Thymus (tissue), 11 donors: Measurements from ENCODE around the gene DUSP6. TPM values are rescaled to one million over a fixed set of nuclear protein-coding genes. Genes with fewer than 3 reads are reported as not detected.
"Not testable (repeated sequence)": the region's sequence is repeated elsewhere in the genome, so short reads cannot be mapped to it uniquely, and the experiment has no call there.

Experiments
- DNase-seq, 9 donors: peaks; one replicate each; pipeline ENCODE4 v3.0.0-alpha.2; 2013; ENCODE audit warnings: low spot score in 9 of 9, low read depth in 6 of 9, missing footprints in 1 of 9
- H3K27ac ChIP-seq, 2 donors: one replicate each; pipeline ENCODE4 v1.5.1; 2013; ENCODE audit warnings: control low read depth in 1 of 2, low read depth in 1 of 2, low read length in 1 of 2, mild to moderate bottlenecking in 1 of 2, moderate library complexity in 1 of 2
- H3K27me3 ChIP-seq, 2 donors: one replicate each; pipeline ENCODE4 v1.5.1; 2013; ENCODE audit warnings: low read length in 1 of 2; ENCODE audit not compliant: control insufficient read depth in 2 of 2, insufficient read depth in 1 of 2
- H3K36me3 ChIP-seq, 2 donors: one replicate each; pipeline ENCODE4 v1.5.1; 2013; ENCODE audit warnings: low read length in 1 of 2, mild to moderate bottlenecking in 1 of 2, moderate library complexity in 1 of 2; ENCODE audit not compliant: control insufficient read depth in 2 of 2, insufficient read depth in 2 of 2
- H3K4me1 ChIP-seq, 2 donors: one replicate each; pipeline ENCODE4 v1.5.1; 2013; ENCODE audit warnings: low read length in 2 of 2; ENCODE audit not compliant: control insufficient read depth in 2 of 2, insufficient read depth in 2 of 2
- H3K4me3 ChIP-seq, 2 donors: one replicate each; pipeline ENCODE4 v1.5.1; 2013; ENCODE audit warnings: low read length in 2 of 2, control low read depth in 1 of 2, mild to moderate bottlenecking in 1 of 2
- H3K9me3 ChIP-seq, 2 donors: one replicate each; pipeline ENCODE4 v1.5.1; 2013; ENCODE audit warnings: low read length in 1 of 2, mild to moderate bottlenecking in 1 of 2; ENCODE audit not compliant: control insufficient read depth in 2 of 2, insufficient read depth in 1 of 2
- WGBS: extraction: QIAGEN DNeasy Blood & Tissue Kit; methylation state at CpG from one replicate; pipeline ENCODE4 v1.1.7; 2013; 5-methylcytosine and 5-hydroxymethylcytosine counted together
- polyA plus RNA-seq: library from polyadenylated mRNA; stranded (reverse); fragments of 200-250 nt; gene quantifications from one replicate; pipeline ENCODE4 v1.2.3, GENCODE V29; 2013
- total RNA-seq: library from RNA; stranded (reverse); fragments of 120-200 nt; gene quantifications from one replicate; pipeline ENCODE4 v1.2.4, GENCODE V29; 2013
- donor health status: healthy.

The DUSP6 gene
- total and polyA plus RNA-seq, 2 donors, result 33.5 to 45.0 TPM

GRCh38 chr12:89344043-89344861, 8.0 kb downstream of the DUSP6 start:
- H3K36me3 ChIP-seq, result peaks cover 3 to 7% of the 10 kb centered on the region in 2 donors
- H3K9me3 ChIP-seq, result no peaks in the 10 kb centered on the region
- WGBS, result 96% methylated on average over 10 of the region's 10 CpGs
- peaks cover 15 to 30% of the 10 kb centered on the region in 2 donors for H3K4me1 ChIP-seq
- H3K27me3 ChIP-seq, result peaks cover 0 to 6% of the 10 kb centered on the region in 2 donors
- H3K27ac ChIP-seq, result no peak overlapping the region
- no peak for DNase-seq
- H3K4me3 ChIP-seq, result no peak overlapping the region

GRCh38 chr12:89343127-89343526, 9.2 kb downstream of the DUSP6 start:
- no peak overlapping the region for H3K4me3 ChIP-seq
- H3K27me3 ChIP-seq, result no peaks in the 10 kb centered on the region
- H3K4me1 ChIP-seq, result peaks cover 15 to 26% of the 10 kb centered on the region in 2 donors
- no peak overlapping the region for H3K27ac ChIP-seq
- H3K9me3 ChIP-seq, result no peaks in the 10 kb centered on the region
- no peaks in the 10 kb centered on the region for H3K36me3 ChIP-seq
- 95% methylated on average over 3 of the region's 3 CpGs for WGBS
- no peak for DNase-seq

GRCh38 chr12:89340861-89341260, 11.4 kb downstream of the DUSP6 start:
- no peaks in the 10 kb centered on the region for H3K9me3 ChIP-seq
- H3K27me3 ChIP-seq, result no peaks in the 10 kb centered on the region
- DNase-seq, result no peak
- H3K36me3 ChIP-seq, result no peaks in the 10 kb centered on the region
- H3K27ac ChIP-seq, result no peak overlapping the region
- 97% methylated on average over 1 of the region's 1 CpG for WGBS
- peaks cover 4 to 10% of the 10 kb centered on the region in 2 donors for H3K4me1 ChIP-seq
- H3K4me3 ChIP-seq, result no peak overlapping the region

GRCh38 chr12:89339526-89339925, 12.8 kb downstream of the DUSP6 start:
- DNase-seq, result no peak
- no peak overlapping the region for H3K27ac ChIP-seq
- 97% methylated on average over 10 of the region's 10 CpGs for WGBS

GRCh38 chr12:89337136-89337535, 15.2 kb downstream of the DUSP6 start:
- H3K9me3 ChIP-seq, H3K4me3 ChIP-seq, DNase-seq, H3K27ac ChIP-seq, H3K36me3 ChIP-seq, H3K27me3 ChIP-seq, H3K4me1 ChIP-seq: not testable (repeated sequence)
- 97% methylated on average over 4 of the region's 4 CpGs for WGBS

More at GRCh38 chr12:89339526-89339925, 12.8 kb downstream of the DUSP6 start:
- peaks cover 0 to 2% of the 10 kb centered on the region in 2 donors for H3K4me1 ChIP-seq
- no peaks in the 10 kb centered on the region for H3K36me3 ChIP-seq
- H3K27me3 ChIP-seq, result no peaks in the 10 kb centered on the region
- H3K4me3 ChIP-seq, result no peak overlapping the region
- H3K9me3 ChIP-seq, result no peaks in the 10 kb centered on the region

- no peak overlapping the region for H3K4me3 ChIP-seq
- DNase-seq, result no peak
- H3K27me3 ChIP-seq, result no peaks in the 10 kb centered on the region
- H3K4me1 ChIP-seq, result peaks cover 0 to 3% of the 10 kb centered on the region in 2 donors
- H3K36me3 ChIP-seq, result no peaks in the 10 kb centered on the region
- peaks cover 0 to 3% of the 10 kb centered on the region in 2 donors for H3K9me3 ChIP-seq
- 97% methylated on average over 5 of the region's 5 CpGs for WGBS
- no peak overlapping the region for H3K27ac ChIP-seq
Observed at GRCh38 chr12:89335452-89336244, 16.7 kb downstream of the DUSP6 start.

GRCh38 chr12:89334548-89335169, 17.6 kb downstream of the DUSP6 start:
- WGBS, result 89% methylated on average over 5 of the region's 5 CpGs
- H3K4me3 ChIP-seq, result no peak overlapping the region
- no peak overlapping the region for H3K27ac ChIP-seq

GRCh38 chr12:89333564-89334252, 18.6 kb downstream of the DUSP6 start:
- peaks cover 0 to 3% of the 10 kb centered on the region in 2 donors for H3K4me1 ChIP-seq
- no peaks in the 10 kb centered on the region for H3K27me3 ChIP-seq
- no peak overlapping the region for H3K27ac ChIP-seq
- peaks cover 0 to 3% of the 10 kb centered on the region in 2 donors for H3K9me3 ChIP-seq
- 73% methylated on average over 4 of the region's 4 CpGs for WGBS
- DNase-seq, result peak in 1 of 9 donors; percentile 47
- no peaks in the 10 kb centered on the region for H3K36me3 ChIP-seq
- no peak overlapping the region for H3K4me3 ChIP-seq

More at GRCh38 chr12:89334548-89335169, 17.6 kb downstream of the DUSP6 start:
- Histone ChIP-seq H3K4me1 (peaks cover 0 to 3% of the 10 kb centered on the region in 2 donors), H3K9me3 (peaks cover 0 to 3% of the 10 kb centered on the region in 2 donors), H3K36me3 (no peaks in the 10 kb centered on the region), H3K27me3 (no peaks in the 10 kb centered on the region)
- DNase-seq, result no peak
